ENCODE measurements around the gene ELMO1.

Gene ELMO1

DNA sequence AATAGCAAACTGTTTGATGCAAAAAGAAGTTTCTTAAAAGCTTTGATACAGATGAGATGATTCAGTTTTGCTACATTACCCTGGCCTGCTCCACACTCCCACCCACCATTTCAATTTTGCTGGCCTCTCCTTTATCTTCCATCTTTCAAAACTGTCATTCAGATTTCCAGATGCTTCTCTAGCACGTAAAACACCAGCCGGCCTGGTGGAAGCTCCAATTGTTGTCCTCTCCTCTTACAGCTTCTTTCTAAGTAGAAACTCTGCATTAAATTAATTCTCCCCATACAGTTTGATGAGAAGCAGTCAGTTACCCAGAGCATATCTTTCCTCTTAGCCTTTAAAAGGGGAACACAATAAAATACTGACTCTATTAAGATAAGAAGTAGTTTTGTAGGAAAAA is 34.3 kb upstream of the ELMO1 start:
- no peak overlapping the region for H3K9ac ChIP-seq (ENCODE audit: low read depth, low read length)
- H3K27ac ChIP-seq (ENCODE audit: low read length) = no peak overlapping the region
- no peaks in the 10 kb centered on the region for H3K27me3 ChIP-seq (ENCODE audit: insufficient read depth, low read length)
- H3K36me3 ChIP-seq (ENCODE audit: insufficient read depth, low read depth, low read length) = no peaks in the 10 kb centered on the region
- H3K4me3 ChIP-seq (ENCODE audit: low read length) = no peak overlapping the region
- peaks cover 9% of the 10 kb centered on the region for H3K9me3 ChIP-seq (ENCODE audit: insufficient read depth, low read depth, low read length)
- H3K4me1 ChIP-seq (ENCODE audit: insufficient read depth, low read length) = peaks cover 6% of the 10 kb centered on the region; the same call in 1 of the 2 replicates

DNA sequence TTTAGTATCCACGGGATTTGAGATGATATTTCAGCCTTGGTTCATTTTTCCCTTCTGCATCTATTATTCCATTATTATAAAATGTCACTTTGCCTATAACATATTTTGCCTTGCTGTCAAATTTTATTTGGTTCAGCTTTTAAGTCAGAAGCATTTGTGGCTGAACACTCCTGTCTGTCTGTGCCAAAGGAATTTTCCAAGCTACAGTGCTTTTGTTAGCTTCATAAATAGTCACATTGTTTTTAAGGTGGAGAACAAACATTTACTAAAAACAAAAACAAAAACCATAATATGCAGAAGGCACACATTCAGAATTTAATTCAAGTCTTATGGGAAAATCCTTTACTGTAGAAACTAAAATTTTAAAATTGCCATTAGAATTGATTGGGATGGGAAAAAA is 33.8 kb upstream of the ELMO1 start:
- Histone ChIP-seq H3K36me3 (ENCODE audit: insufficient read depth, low read depth, low read length) (no peaks in the 10 kb centered on the region), H3K27me3 (ENCODE audit: insufficient read depth, low read length) (no peaks in the 10 kb centered on the region), H3K9me3 (ENCODE audit: insufficient read depth, low read depth, low read length) (peaks cover 7% of the 10 kb centered on the region; the same call in 1 of the 2 replicates), H3K9ac (ENCODE audit: low read depth, low read length) (no peak overlapping the region), H3K4me3 (ENCODE audit: low read length) (no peak overlapping the region), H3K4me1 (ENCODE audit: insufficient read depth, low read length) (peaks cover 6% of the 10 kb centered on the region; the same call in 1 of the 2 replicates), H3K27ac (ENCODE audit: low read length) (no peak overlapping the region)

DNA sequence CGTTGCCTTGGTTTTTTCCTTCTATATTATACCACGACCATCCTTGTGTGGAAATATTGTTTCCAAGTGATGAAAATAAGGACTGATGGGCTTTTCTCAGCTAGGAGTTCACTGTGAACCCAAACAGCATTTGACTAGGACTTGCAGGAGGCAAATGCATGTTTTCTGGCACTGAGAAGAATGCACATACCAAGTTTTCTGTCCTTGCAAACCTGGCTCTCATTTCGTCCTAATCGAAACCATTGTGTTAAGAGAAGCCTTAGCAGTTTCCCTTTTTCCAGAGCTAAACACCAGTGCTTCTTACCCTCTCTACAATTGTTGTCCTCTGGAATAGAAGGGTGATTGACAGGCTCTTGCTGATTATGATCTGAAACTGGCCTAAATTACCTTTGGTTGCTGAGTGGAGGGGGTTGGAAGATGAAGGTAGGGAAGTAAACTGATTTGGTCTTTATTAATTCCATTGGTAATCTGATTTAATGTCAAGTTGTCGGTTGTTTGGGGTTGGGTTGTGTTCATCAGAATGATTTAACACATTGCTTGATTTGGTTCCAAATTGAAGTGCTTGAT is 33.1 kb upstream of the ELMO1 start:
- Histone ChIP-seq H3K27me3 (ENCODE audit: insufficient read depth, low read length) (no peaks in the 10 kb centered on the region), H3K4me3 (ENCODE audit: low read length) (no peak overlapping the region), H3K27ac (ENCODE audit: low read length) (no peak overlapping the region), H3K9ac (ENCODE audit: low read depth, low read length) (no peak overlapping the region), H3K4me1 (ENCODE audit: insufficient read depth, low read length) (peaks cover 6% of the 10 kb centered on the region; the same call in 1 of the 2 replicates), H3K36me3 (ENCODE audit: insufficient read depth, low read depth, low read length) (no peaks in the 10 kb centered on the region), H3K9me3 (ENCODE audit: insufficient read depth, low read depth, low read length) (0 out of 2 replicates have a peak, but pooled peaks cover under 1% of the 10 kb centered on the region)

DNA sequence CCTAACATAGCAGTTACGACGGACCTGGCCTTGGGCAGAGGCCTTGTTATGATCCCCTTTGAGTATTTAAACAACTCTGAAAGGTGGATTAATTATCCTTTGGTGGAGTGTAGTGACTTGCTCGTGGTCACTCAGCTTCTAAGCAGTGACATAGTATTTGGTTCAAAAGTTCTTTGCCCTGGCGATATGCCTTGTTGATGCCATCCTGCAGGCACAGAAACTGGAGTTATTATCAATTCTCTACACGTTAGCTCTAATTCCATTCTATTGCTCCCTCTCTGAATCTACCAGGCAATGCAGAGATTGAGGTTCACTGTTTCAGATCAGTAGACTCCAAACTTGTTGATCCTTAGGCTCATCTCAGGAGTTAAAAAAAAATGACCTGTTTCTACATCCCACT is 32.5 kb upstream of the ELMO1 start:
- Histone ChIP-seq H3K4me1 (ENCODE audit: insufficient read depth, low read length) (peaks cover 6% of the 10 kb centered on the region; the same call in 1 of the 2 replicates), H3K36me3 (ENCODE audit: insufficient read depth, low read depth, low read length) (no peaks in the 10 kb centered on the region), H3K27me3 (ENCODE audit: insufficient read depth, low read length) (no peaks in the 10 kb centered on the region), H3K9me3 (ENCODE audit: insufficient read depth, low read depth, low read length) (no peaks in the 10 kb centered on the region), H3K9ac (ENCODE audit: low read depth, low read length) (no peak overlapping the region), H3K4me3 (ENCODE audit: low read length) (no peak overlapping the region), H3K27ac (ENCODE audit: low read length) (no peak overlapping the region)

DNA sequence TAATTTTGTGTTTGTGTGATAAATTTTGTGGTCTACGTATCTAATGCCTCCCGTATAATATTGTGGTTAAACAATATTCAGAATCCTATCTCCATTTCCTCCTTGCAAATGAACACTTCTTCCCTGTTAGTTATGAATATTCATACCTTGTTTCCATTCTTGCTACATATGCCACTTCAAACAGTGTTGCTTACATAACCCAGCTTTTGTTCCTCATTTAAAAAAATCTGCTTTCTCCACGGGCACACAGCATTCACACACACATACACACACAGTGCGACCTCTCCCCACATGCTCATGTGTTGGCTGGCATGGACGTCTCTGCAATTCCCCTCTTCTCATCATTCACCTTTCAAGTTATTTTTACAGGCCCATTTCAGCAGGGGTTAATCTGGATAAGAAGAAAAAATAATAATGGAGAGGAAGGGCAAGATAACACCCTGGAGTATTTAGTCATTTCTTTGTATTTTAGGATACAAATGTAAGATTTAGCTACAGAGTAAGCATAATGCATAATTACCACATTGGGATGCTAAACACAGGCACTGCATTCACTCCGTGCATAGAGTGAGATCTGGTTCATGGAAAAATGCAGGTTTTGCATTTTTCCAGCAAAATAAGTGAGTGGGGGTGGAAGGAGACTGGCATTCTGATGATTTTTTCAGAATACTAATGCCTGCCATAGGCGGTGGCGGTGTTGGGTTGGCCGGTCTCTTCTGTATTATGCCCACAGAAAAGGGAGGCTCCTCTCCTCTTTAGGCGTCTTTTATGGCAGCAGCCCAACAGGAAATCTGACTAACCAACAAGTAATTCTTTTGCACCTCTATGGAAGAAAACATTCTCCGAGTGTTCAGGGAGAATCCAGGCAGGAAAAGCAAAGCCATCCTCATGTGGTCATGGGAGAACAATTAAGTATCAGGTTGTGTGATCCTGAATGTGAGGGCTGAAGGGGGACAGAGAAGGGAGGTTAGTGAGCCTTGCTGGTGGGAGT is 31.7 kb upstream of the ELMO1 start:
- no peaks in the 10 kb centered on the region for H3K27me3 ChIP-seq (ENCODE audit: insufficient read depth, low read length)
- H3K9me3 ChIP-seq (ENCODE audit: insufficient read depth, low read depth, low read length) = no peaks in the 10 kb centered on the region
- H3K4me1 ChIP-seq (ENCODE audit: insufficient read depth, low read length) = peaks cover 6% of the 10 kb centered on the region; the same call in 1 of the 2 replicates
- H3K4me3 ChIP-seq (ENCODE audit: low read length) = no peak overlapping the region
- H3K27ac ChIP-seq (ENCODE audit: low read length) = no peak overlapping the region
- no peaks in the 10 kb centered on the region for H3K36me3 ChIP-seq (ENCODE audit: insufficient read depth, low read depth, low read length)
- no peak overlapping the region for H3K9ac ChIP-seq (ENCODE audit: low read depth, low read length)

DNA sequence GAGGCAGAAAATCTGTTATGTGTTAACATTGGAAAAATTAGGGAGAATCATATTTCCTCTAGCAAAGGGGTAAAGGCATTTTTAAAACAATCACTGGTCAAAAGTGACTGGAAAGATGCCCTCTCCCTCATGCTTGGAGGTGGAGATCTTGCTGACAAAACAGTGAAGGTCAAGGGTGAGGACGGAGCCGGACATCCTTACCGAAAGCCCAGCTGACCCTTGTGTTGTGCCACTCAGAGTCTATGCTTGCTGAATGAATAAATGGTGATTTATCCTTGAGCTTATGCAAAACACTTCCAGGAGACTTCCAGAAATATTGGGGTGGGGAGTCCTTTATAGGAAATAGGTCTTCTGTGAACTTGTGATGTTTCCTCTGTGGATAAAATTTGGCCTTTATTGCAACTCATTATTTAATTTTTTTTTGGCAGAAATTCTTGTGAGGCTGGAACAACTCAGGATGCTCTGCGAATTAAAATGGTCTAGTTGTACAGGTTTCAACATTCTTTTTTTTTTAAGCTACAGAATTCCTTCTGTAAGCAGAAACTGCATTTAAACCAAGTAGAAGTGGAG is 28.3 kb upstream of the ELMO1 start:
- Histone ChIP-seq H3K9ac (ENCODE audit: low read depth, low read length) (no peak overlapping the region), H3K27me3 (ENCODE audit: insufficient read depth, low read length) (no peaks in the 10 kb centered on the region), H3K4me3 (ENCODE audit: low read length) (no peak overlapping the region), H3K27ac (ENCODE audit: low read length) (no peak overlapping the region), H3K36me3 (ENCODE audit: insufficient read depth, low read depth, low read length) (no peaks in the 10 kb centered on the region), H3K4me1 (ENCODE audit: insufficient read depth, low read length) (peaks cover 6% of the 10 kb centered on the region; the same call in 1 of the 2 replicates), H3K9me3 (ENCODE audit: insufficient read depth, low read depth, low read length) (no peaks in the 10 kb centered on the region)

DNA sequence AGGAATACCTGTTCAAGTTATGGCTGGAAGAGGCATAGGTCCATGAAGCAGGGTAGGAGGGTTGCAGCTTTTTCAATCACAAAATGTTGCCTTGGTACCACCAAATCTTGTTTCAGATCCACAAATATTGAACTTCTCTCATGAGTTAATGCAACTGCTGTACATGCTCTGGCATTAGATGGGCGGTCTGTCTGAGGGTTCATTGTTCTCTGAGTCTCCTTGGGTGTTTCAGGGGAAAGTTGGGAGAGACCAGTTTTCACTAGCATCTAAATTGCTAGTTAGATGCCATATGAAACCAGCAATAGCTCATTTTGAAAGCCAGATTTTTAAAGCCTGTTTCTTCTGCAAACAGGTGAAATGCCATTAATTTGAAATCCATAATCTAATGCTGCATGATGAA is 27.8 kb upstream of the ELMO1 start:
- Histone ChIP-seq H3K36me3 (ENCODE audit: insufficient read depth, low read depth, low read length) (no peaks in the 10 kb centered on the region), H3K4me3 (ENCODE audit: low read length) (no peak overlapping the region), H3K4me1 (ENCODE audit: insufficient read depth, low read length) (peaks cover 6% of the 10 kb centered on the region; the same call in 1 of the 2 replicates), H3K9me3 (ENCODE audit: insufficient read depth, low read depth, low read length) (no peaks in the 10 kb centered on the region), H3K27me3 (ENCODE audit: insufficient read depth, low read length) (no peaks in the 10 kb centered on the region), H3K9ac (ENCODE audit: low read depth, low read length) (no peak overlapping the region), H3K27ac (ENCODE audit: low read length) (no peak overlapping the region)

DNA sequence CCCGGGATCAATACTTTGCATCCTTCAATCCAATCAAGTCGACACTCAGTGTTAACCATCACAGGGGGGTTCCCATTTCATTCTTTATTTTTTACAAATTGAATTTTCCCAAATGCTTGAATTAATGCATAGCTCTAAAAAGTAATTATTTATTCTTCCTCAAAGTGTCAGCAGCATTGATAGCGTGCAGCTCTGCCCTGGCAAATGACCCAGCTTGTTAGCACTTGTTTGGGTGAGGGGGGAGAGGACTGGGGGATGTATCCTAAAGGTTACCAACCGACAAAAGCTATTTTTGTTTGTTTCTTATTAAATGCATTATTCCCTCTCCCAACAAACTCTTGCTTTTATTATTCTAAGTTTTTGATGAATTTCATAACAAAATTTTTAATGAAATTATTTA is 27.0 kb upstream of the ELMO1 start:
- no peaks in the 10 kb centered on the region for H3K27me3 ChIP-seq (ENCODE audit: insufficient read depth, low read length)
- H3K4me3 ChIP-seq (ENCODE audit: low read length) = no peak overlapping the region
- H3K36me3 ChIP-seq (ENCODE audit: insufficient read depth, low read depth, low read length) = no peaks in the 10 kb centered on the region
- no peaks in the 10 kb centered on the region for H3K9me3 ChIP-seq (ENCODE audit: insufficient read depth, low read depth, low read length)
- no peak overlapping the region for H3K9ac ChIP-seq (ENCODE audit: low read depth, low read length)
- H3K4me1 ChIP-seq (ENCODE audit: insufficient read depth, low read length) = peaks cover 6% of the 10 kb centered on the region; the same call in 1 of the 2 replicates
- H3K27ac ChIP-seq (ENCODE audit: low read length) = no peak overlapping the region

DNA sequence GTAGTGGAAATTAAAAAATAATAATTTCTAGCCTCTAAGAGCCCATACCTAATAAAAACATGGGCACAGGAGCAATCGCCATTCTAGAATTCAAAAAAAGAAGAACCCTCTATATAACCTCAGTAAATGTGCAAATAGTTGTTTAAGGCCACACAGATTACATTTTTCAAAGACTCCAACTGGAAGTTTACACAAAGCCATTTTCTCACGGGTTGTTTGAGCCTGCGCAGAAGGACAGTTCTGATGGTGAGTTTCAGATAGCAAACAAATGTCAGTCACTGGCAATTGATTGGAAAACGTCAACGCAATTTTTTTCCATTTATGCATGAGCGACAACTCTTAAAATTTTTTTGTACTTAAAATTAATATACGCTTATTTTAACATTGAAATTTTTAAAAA is 23.0 kb upstream of the ELMO1 start:
- Histone ChIP-seq H3K9ac (ENCODE audit: low read depth, low read length) (no peak overlapping the region), H3K4me3 (ENCODE audit: low read length) (no peak overlapping the region), H3K27ac (ENCODE audit: low read length) (no peak overlapping the region), H3K36me3 (ENCODE audit: insufficient read depth, low read depth, low read length) (no peaks in the 10 kb centered on the region), H3K27me3 (ENCODE audit: insufficient read depth, low read length) (no peaks in the 10 kb centered on the region), H3K9me3 (ENCODE audit: insufficient read depth, low read depth, low read length) (no peaks in the 10 kb centered on the region; the same call in 1 of the 2 replicates), H3K4me1 (ENCODE audit: insufficient read depth, low read length) (no peaks in the 10 kb centered on the region)

DNA sequence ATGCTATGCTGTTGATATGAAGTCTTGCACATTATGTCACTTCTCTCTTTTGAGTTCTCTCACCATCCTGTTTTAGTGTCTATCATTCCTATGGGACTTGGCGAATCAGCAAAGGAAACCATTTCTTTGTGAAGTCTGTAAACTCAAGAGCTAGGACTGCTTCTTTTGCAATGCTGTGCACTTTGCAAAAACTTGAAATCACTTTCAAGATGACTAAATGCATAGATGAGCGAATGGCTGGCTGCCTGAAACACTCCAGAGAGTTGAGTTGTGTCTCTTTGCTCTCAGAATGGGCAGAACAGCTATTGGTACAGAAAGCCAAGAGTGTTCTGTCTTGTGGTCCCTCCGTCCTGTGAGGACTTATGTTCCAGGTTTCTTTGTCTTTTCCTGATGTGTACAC is 18.3 kb upstream of the ELMO1 start:
- no peaks in the 10 kb centered on the region for H3K36me3 ChIP-seq (ENCODE audit: insufficient read depth, low read depth, low read length)
- H3K9ac ChIP-seq (ENCODE audit: low read depth, low read length) = no peak overlapping the region
- H3K4me3 ChIP-seq (ENCODE audit: low read length) = no peak overlapping the region
- no peaks in the 10 kb centered on the region for H3K4me1 ChIP-seq (ENCODE audit: insufficient read depth, low read length)
- H3K27ac ChIP-seq (ENCODE audit: low read length) = no peak overlapping the region
- H3K9me3 ChIP-seq (ENCODE audit: insufficient read depth, low read depth, low read length) = no peaks in the 10 kb centered on the region; the same call in 1 of the 2 replicates
- H3K27me3 ChIP-seq (ENCODE audit: insufficient read depth, low read length) = no peaks in the 10 kb centered on the region

DNA sequence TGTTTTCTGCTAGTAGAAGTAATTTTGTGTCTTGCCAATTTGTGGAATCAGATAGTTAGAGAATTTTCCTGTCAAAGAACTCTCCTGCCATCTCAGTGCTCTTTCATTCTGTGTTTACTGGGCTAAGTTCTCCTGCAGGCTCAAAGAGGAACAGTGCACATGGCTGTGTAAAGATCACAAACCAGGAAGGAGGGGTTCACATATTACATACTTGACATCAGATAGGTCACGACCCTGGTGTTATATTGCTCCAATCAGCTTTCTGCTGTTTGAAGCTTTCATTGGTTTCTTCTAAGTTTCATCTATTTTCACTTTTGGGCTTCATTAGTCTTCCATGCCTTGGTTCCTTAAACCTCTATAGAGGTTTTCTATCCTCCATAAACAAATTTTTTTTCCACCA is 13.5 kb upstream of the ELMO1 start:
- Histone ChIP-seq H3K9me3 (ENCODE audit: insufficient read depth, low read depth, low read length) (no peaks in the 10 kb centered on the region), H3K9ac (ENCODE audit: low read depth, low read length) (no peak overlapping the region), H3K27ac (ENCODE audit: low read length) (no peak overlapping the region), H3K4me1 (ENCODE audit: insufficient read depth, low read length) (no peaks in the 10 kb centered on the region), H3K36me3 (ENCODE audit: insufficient read depth, low read depth, low read length) (no peaks in the 10 kb centered on the region), H3K27me3 (ENCODE audit: insufficient read depth, low read length) (no peaks in the 10 kb centered on the region), H3K4me3 (ENCODE audit: low read length) (no peak overlapping the region)

Data from iPS-20b (cell line).